Measurements from ENCODE around the gene ITGB1BP1. TPM values are rescaled to one million over a fixed set of nuclear protein-coding genes. Genes with fewer than 3 reads are reported as not detected.

ITGB1BP1 gene
- total and polyA plus RNA-seq, 2 of the 13 experiments (the other 11 are each of a cell fraction or from before 2014, with no cell fraction given): 106 to 108 TPM

DNA sequence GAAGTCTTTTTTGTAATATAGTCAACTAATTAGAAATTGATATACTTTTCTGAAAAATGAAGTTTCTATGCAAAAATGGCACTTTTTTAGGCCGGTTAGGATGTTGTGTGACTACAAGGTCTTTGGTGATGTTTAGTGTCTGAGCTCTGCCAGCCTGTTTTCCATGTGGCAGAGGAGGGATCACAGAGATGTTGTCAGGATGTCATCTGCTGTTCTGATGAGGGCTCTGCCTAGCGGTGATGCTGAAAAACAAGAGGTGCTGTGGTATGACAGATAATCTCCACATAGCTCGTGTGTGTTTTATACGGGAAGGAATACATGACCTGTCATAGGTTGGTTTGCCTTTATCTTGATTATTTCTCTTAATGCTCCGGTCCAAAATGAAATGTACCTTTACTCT is 39.0 kb upstream of the ITGB1BP1 start:
- no peak for ATAC-seq
- H3K27me3 ChIP-seq (ENCODE audit: control insufficient read depth in 1 of 2, insufficient read depth in 2 of 2, low read length in 2 of 2): no peaks in the 10 kb centered on the region

GRCh38 chr2:9461079-9461478 is 37.8 kb upstream of the ITGB1BP1 start:
- no peak for ATAC-seq
- CTCF ChIA-PET (ENCODE audit: low intra/inter-chr PET ratio, low total read pairs): no interaction called here
- in situ Hi-C loops (cut with HindIII; ENCODE audit: extremely low pct_ligation_motif_present, low pct_unique_long_range_greater_than_20kb) (no loop called here), intact Hi-C loops (cut with micrococcal nuclease; ENCODE audit: unreplicated experiment) (no loop called here)
- DNase-seq (ENCODE audit: low spot score): no peak
- H4K20me1 ChIP-seq (ENCODE audit: insufficient read depth, low read length): no peaks in the 10 kb centered on the region
- 99% methylated on average over 3 of the region's 3 CpGs for WGBS (ENCODE audit: low lambda C conversion rate)
- H3K27ac ChIP-seq (ENCODE audit: extremely low read length, insufficient read depth, low read length): no peak overlapping the region
- H3K4me3 ChIP-seq (replicated peaks in 1 of 3; ENCODE audit: insufficient read depth in 1 of 3, low read depth in 2 of 3, low read length in 3 of 3): no peak overlapping the region
- H2AFZ ChIP-seq (ENCODE audit: low read length): no peak overlapping the region
- H3K9ac ChIP-seq (ENCODE audit: insufficient read depth, low read depth, low read length): no peak overlapping the region
- H3K27me3 ChIP-seq (ENCODE audit: control insufficient read depth in 1 of 2, insufficient read depth in 2 of 2, low read length in 2 of 2): no peaks in the 10 kb centered on the region
- no peak for FAIRE-seq
- BruUV-seq (replicated peaks): no TSS peak
- peaks cover 8 to 50% of the 10 kb centered on the region in 2 experiments; a peak in 4 of 5 replicates for H3K36me3 ChIP-seq (replicated peaks in 1 of 2; ENCODE audit: control insufficient read depth in 1 of 2, insufficient read depth in 2 of 2, low read length in 2 of 2)
- H3K9me3 ChIP-seq (ENCODE audit: low read length): no peaks in the 10 kb centered on the region
- TF ChIP-seq ZMYM2 (CRISPR knock-in tag; IDR thresholded peaks at IDR 0.05) (no peak), ZNF563 (CRISPR knock-in tag; IDR thresholded peaks at IDR 0.05) (no peak), ZNF337 (CRISPR knock-in tag; IDR thresholded peaks at IDR 0.05; ENCODE audit: borderline replicate concordance, low read depth) (no peak), ZBTB7A (CRISPR knock-in tag; IDR thresholded peaks at IDR 0.05) (no peak), ZNF234 (CRISPR knock-in tag; conservative IDR thresholded peaks at IDR 0.05) (no peak)
- H3K4me2 ChIP-seq (ENCODE audit: low read depth, low read length): no peak overlapping the region
- POLR2A ChIA-PET: no interaction called here
- peaks cover 8% of the 10 kb centered on the region; the same call in 1 of the 2 replicates for H3K4me1 ChIP-seq (ENCODE audit: insufficient read depth, low read length)
- no peaks in the 10 kb centered on the region for H3K79me2 ChIP-seq (ENCODE audit: insufficient read depth, low read length)

More for the DNA sequence above, 39.0 kb upstream of the ITGB1BP1 start:
- intact Hi-C loops (cut with micrococcal nuclease; ENCODE audit: unreplicated experiment) (no loop called here), in situ Hi-C loops (cut with HindIII; ENCODE audit: extremely low pct_ligation_motif_present, low pct_unique_long_range_greater_than_20kb) (no loop called here)
- no peaks in the 10 kb centered on the region for H3K9me3 ChIP-seq (ENCODE audit: low read length)
- H3K4me2 ChIP-seq (ENCODE audit: low read depth, low read length): no peak overlapping the region
- no peak for DNase-seq (ENCODE audit: low spot score)
- H3K36me3 ChIP-seq (replicated peaks in 1 of 2; ENCODE audit: control insufficient read depth in 1 of 2, insufficient read depth in 2 of 2, low read length in 2 of 2): peaks cover 9 to 42% of the 10 kb centered on the region in 2 experiments
- H3K9ac ChIP-seq (ENCODE audit: insufficient read depth, low read depth, low read length): no peak overlapping the region
- WGBS (ENCODE audit: low lambda C conversion rate): 94% methylated on average over 5 of the region's 5 CpGs
- H3K27ac ChIP-seq (ENCODE audit: extremely low read length, insufficient read depth, low read length): no peak overlapping the region
- no TSS peak for BruUV-seq (replicated peaks)
- CTCF ChIA-PET (ENCODE audit: low intra/inter-chr PET ratio, low total read pairs): no interaction called here
- H3K4me1 ChIP-seq (ENCODE audit: insufficient read depth, low read length): peaks cover 8% of the 10 kb centered on the region; the same call in 1 of the 2 replicates
- no peak overlapping the region for H2AFZ ChIP-seq (ENCODE audit: low read length)
- H4K20me1 ChIP-seq (ENCODE audit: insufficient read depth, low read length): no peaks in the 10 kb centered on the region
- POLR2A ChIA-PET: no interaction called here
- TF ChIP-seq ZSCAN9 (CRISPR knock-in tag; IDR thresholded peaks at IDR 0.05; ENCODE audit: borderline replicate concordance): no peak
- H3K4me3 ChIP-seq (replicated peaks in 1 of 3; ENCODE audit: insufficient read depth in 1 of 3, low read depth in 2 of 3, low read length in 3 of 3): no peak overlapping the region
- H3K79me2 ChIP-seq (ENCODE audit: insufficient read depth, low read length): no peaks in the 10 kb centered on the region
- no peak for FAIRE-seq

All from HepG2 (cell line).